HEK293T (cell line): ENCODE data around the gene ANKRD52.

Experiments used
- CTCF ChIA-PET: fragments of 350-600 bp; formaldehyde crosslinking; extraction: SDS; loops from one replicate; lab custom pipeline; 2021; ENCODE audit warnings: antibody characterized with exemption, inconsistent platforms; lab: Yijun Ruan, JAX
- POLR2A ChIA-PET: fragments of 350-600 bp; formaldehyde crosslinking; extraction: SDS; loops from one replicate; lab custom pipeline; 2020; ENCODE audit warnings: antibody characterized with exemption, inconsistent platforms; lab: Yijun Ruan, JAX
- DNase-seq: peaks from one replicate; pipeline ENCODE4 v3.0.0; 2012; ENCODE audit warnings: mixed read lengths; ENCODE audit errors: extremely low spot score
- ARNT ChIP-seq: fragments of 450-650 bp; IDR thresholded peaks from 2 replicates; pipeline ENCODE4 v1.6.1; 2017; ENCODE audit warnings: mild to moderate bottlenecking
- BHLHE40 ChIP-seq: fragments of 450-650 bp; IDR thresholded peaks from 2 replicates; pipeline ENCODE4 v1.6.1; 2016; ENCODE audit warnings: mild to moderate bottlenecking, moderate library complexity, borderline replicate concordance
- CTBP1 ChIP-seq: fragments of 450-650 bp; IDR thresholded peaks from 2 replicates; pipeline ENCODE4 v1.6.1; 2016; ENCODE audit warnings: borderline replicate concordance
- ELF4 ChIP-seq: fragments of 450-650 bp; IDR thresholded peaks from 2 replicates; pipeline ENCODE4 v1.6.1; 2017; ENCODE audit warnings: antibody characterized with exemption
- FOXA1 ChIP-seq: fragments of 450-650 bp; IDR thresholded peaks from 2 replicates; pipeline ENCODE4 v1.6.1; 2016; ENCODE audit warnings: mild to moderate bottlenecking
- FOXK2 ChIP-seq: fragments of 450-650 bp; IDR thresholded peaks from 2 replicates; pipeline ENCODE4 v1.6.1; 2016; ENCODE audit warnings: mild to moderate bottlenecking
- FOXM1 ChIP-seq: fragments of 450-650 bp; IDR thresholded peaks from 2 replicates; pipeline ENCODE4 v1.6.1; 2017; ENCODE audit warnings: mild to moderate bottlenecking, borderline replicate concordance
- HDGF ChIP-seq: fragments of 450-650 bp; IDR thresholded peaks from 2 replicates; pipeline ENCODE4 v1.6.1; 2017; ENCODE audit warnings: antibody characterized with exemption, borderline replicate concordance
- L3MBTL2 ChIP-seq: fragments of 450-650 bp; conservative IDR thresholded peaks from 2 replicates; pipeline ENCODE4 v1.6.1; 2016; ENCODE audit warnings: mild to moderate bottlenecking
- LEF1 ChIP-seq: fragments of 450-650 bp; IDR thresholded peaks from 2 replicates; pipeline ENCODE4 v1.6.1; 2017; ENCODE audit warnings: mild to moderate bottlenecking, borderline replicate concordance
- NFRKB ChIP-seq: fragments of 450-650 bp; IDR thresholded peaks from 2 replicates; pipeline ENCODE4 v1.6.1; 2016; ENCODE audit warnings: mild to moderate bottlenecking, moderate library complexity
- PKNOX1 ChIP-seq: fragments of 450-650 bp; IDR thresholded peaks from 2 replicates; pipeline ENCODE4 v1.6.1; 2016
- SP1 ChIP-seq: fragments of 450-650 bp; IDR thresholded peaks from 2 replicates; pipeline ENCODE4 v1.6.1; 2017
- SUZ12 ChIP-seq: fragments of 450-650 bp; IDR thresholded peaks from 2 replicates; pipeline ENCODE4 v1.6.1; 2016; ENCODE audit warnings: mild to moderate bottlenecking
- TARDBP ChIP-seq: fragments of 450-650 bp; IDR thresholded peaks from 2 replicates; pipeline ENCODE4 v1.6.1; 2016
- ZNF384 ChIP-seq: fragments of 450-650 bp; IDR thresholded peaks from 2 replicates; pipeline ENCODE4 v1.6.1; 2016

Gene ANKRD52

DNA sequence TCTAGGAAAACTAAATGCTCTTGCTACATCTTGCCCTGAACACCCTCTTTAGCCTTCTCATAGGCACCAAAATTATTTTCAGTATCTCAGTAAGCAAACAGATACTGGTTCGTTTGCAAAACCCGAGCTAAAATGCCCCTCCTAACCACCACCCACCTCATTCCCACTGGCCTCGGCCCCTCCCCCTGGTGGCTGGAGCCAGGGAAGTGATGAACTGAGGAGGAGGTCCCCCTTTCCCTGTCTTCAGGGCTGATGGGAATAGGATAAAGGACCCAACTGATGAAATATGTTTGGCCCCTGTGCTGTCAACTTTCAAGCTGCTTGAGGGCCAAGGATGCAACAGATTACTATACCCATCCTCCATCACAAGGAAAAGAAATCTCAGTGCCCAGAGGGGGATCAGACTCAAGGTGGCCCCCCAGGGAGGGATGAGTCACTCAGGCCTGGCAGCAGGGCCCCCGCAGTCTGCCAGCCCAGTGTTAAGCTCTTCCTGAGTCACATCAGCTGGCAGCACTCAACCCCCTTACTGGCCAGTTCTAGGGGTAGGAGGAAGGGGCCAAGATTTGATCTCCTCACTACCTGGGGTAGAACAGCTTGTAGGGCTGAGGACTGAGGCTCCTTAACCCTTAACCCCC, 1.7 kb downstream of the ANKRD52 start:
- CTCF ChIA-PET: interaction anchor here (0.8 kb wide), 2 partner anchors 9 to 1561 kb away, joined by 3 read pairs; no protein-coding TSS in a partner anchor
- TF ChIP-seq HDGF: no peak
- TF ChIP-seq LEF1: no peak
- TF ChIP-seq NFRKB: no peak
- TF ChIP-seq SP1: no peak
- no peak for TF ChIP-seq FOXA1
- TF ChIP-seq FOXK2: no peak
- TF ChIP-seq TARDBP: no peak
- TF ChIP-seq BHLHE40: no peak
- no peak for TF ChIP-seq FOXM1
- no peak for TF ChIP-seq SUZ12
- DNase-seq: no peak
- POLR2A ChIA-PET: interaction anchor here (1.6 to 3.3 kb wide), 4 partner anchors 9 to 50 kb away, joined by 4 to 21 read pairs (median 12); partner anchors contain the start of genes COQ10A and RNF41

DNA sequence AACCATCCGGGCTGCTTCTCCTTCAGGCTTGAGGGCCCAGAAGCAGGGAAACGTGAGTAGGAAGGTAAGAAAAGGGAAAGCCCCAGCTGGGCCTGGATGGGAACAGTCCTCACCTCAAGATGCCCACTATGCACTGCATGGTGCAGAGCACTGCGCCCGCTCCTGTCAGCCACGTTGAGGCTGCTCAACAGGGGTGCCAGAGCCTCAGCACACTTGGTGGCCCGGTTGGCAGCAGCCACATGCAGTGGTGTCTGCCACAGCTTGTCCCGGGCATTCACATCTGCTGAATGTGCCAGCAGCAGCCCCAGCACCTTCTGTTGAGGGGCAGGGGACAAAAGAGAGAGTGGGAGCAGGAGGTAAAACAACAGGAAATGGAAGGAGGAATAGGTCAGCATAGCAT, 2.5 kb downstream of the ANKRD52 start:
- DNase-seq: no peak
- ChIA-PET POLR2A (interaction anchor here (3.2 kb wide), 1 partner anchor 11 kb away, joined by 17 read pairs; the partner anchor contains the start of gene COQ10A), CTCF (interaction anchor here (0.8 kb wide), 1 partner anchor 1562 kb away, joined by 3 read pairs; no protein-coding TSS in a partner anchor)
- TF ChIP-seq HDGF (no peak), FOXA1 (no peak), NFRKB (no peak)

GRCh38 chr12:56253091-56253490, 5.1 kb downstream of the ANKRD52 start:
- DNase-seq: no peak
- POLR2A ChIA-PET: interaction anchor here (1.8 kb wide), 1 partner anchor 14 kb away, joined by 8 read pairs; the partner anchor contains the start of gene COQ10A
- no peak for TF ChIP-seq PKNOX1
- TF ChIP-seq CTBP1: no peak
- no peak for TF ChIP-seq ARNT
- TF ChIP-seq LEF1: no peak
- no peak for TF ChIP-seq FOXM1
- no peak for TF ChIP-seq TARDBP
- TF ChIP-seq ELF4: no peak
- TF ChIP-seq HDGF: no peak
- no peak for TF ChIP-seq SP1
- TF ChIP-seq L3MBTL2: no peak
- TF ChIP-seq BHLHE40: no peak
- no peak for TF ChIP-seq FOXA1
- CTCF ChIA-PET: no interaction called here

- TF ChIP-seq SP1 (no peak), HDGF (no peak), PKNOX1 (no peak), ZNF384 (no peak), L3MBTL2 (no peak), FOXM1 (no peak), ELF4 (no peak), LEF1 (no peak), NFRKB (no peak), BHLHE40 (no peak), CTBP1 (no peak), FOXA1 (no peak), ARNT (no peak), TARDBP (no peak), FOXK2 (no peak)
- no peak for DNase-seq
- POLR2A ChIA-PET: interaction anchor here (1.8 kb wide), 1 partner anchor 14 kb away, joined by 8 read pairs; the partner anchor contains the start of gene COQ10A
- CTCF ChIA-PET: no interaction called here
Observed at GRCh38 chr12:56252649-56253048, 5.5 kb downstream of the ANKRD52 start.

- ChIA-PET CTCF (no interaction called here), POLR2A (interaction anchor here (3.2 to 4.5 kb wide), 2 partner anchors 9 to 27 kb away, joined by 8 to 14 read pairs; partner anchors contain the start of genes ANKRD52 and RNF41)
- DNase-seq: no peak
- TF ChIP-seq FOXM1 (no peak), SP1 (no peak), CTBP1 (no peak), TARDBP (no peak), HDGF (no peak), LEF1 (no peak), NFRKB (no peak), FOXA1 (no peak), FOXK2 (no peak), SUZ12 (no peak), L3MBTL2 (no peak), ELF4 (no peak), PKNOX1 (no peak), ZNF384 (no peak), ARNT (no peak), BHLHE40 (no peak)
Observed at GRCh38 chr12:56248711-56249110, 9.5 kb downstream of the ANKRD52 start.

DNA sequence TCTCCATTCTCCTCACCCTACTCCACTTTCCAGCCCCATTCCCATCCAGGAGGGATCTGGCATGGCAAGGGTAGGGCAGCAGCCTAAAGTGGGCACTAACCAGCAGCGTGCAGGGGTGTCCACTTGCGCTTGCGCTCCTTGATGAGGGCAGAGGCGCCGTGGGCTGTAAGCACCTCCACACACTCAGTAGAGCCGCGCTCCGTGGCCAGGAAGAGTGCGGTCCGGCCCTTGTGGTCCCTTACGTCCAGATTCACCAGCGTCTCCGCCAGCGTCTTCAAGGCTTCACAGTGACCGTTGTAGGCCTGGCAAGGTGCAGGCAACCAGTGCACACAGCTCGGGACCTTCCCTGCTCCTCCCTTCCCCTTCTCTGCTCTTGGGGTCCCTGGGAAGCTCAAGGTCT, 10.3 kb downstream of the ANKRD52 start:
- ChIA-PET POLR2A (interaction anchor here (1.3 to 4.5 kb wide), 3 partner anchors 10 to 112 kb away, joined by 4 to 14 read pairs (median 8); partner anchors contain the start of genes ANKRD52, RNF41 and STAT2), CTCF (interaction anchor here (0.6 to 1.2 kb wide), 2 partner anchors 9 to 10 kb away, joined by 3 to 5 read pairs; partner anchors contain the start of gene ANKRD52)
- TF ChIP-seq TARDBP (no peak), SUZ12 (no peak), ARNT (no peak), HDGF (no peak), BHLHE40 (no peak)
- no peak for DNase-seq
